GM21526 (cell line): ENCODE data around the gene NR1D2.
"Not testable (repeated sequence)": the region's sequence is repeated elsewhere in the genome, so short reads cannot be mapped to it uniquely, and the experiment has no call there.

ENCODE experiments used
- ATAC-seq: cut with Tn5 transposase; IDR thresholded peaks from one replicate; pipeline ENCODE4 v1.9.1; 2021; ENCODE audit warnings: moderate library complexity; ENCODE audit not compliant: unreplicated experiment, low FRiP score

The NR1D2 gene

DNA sequence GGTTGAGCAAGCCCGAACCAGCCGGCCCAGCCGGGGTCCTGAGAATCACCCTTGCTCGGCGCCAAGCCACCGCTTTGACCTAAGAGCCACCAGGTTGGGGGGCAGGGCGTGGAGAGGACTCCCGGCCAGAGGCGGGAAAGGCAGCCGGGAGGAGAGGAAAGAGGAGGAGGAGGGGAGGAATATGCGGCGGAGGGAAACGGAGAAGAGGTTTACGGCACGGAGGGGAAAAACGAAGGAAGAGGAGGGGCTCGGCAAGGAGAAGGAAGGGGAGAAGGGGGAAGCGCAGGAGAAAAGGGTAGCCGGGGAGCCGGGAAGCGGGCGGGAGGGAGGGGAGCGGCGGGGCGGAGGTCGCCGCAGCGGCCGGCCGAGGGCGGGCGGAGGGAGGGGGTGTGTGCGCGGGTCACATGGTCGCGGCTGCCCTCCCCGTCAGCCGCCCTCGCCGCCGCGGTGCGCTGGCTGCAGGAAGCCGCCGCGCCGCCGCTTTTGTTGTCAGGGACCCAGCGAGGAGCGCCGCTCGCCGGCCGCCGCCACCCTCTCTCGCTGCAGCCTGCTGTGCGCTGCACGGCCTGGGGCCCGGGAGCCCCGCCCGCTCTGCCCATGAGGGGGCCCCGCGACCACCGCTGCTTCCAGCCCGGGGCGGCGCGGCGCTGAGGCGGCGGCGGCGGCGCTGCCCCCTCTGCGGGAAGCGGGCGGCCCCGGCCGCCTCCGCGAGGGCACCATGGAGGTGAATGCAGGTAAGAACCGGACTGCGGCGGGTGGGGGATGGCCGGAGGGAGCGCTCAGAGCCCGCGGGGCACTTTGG is at the start of gene NR1D2:
NR1D2 (plus strand) TSS at position 426 of the 802 bp plus-strand sequence; CDS start at position 719, 293 bp downstream.
- peak; percentile 60 for ATAC-seq

DNA sequence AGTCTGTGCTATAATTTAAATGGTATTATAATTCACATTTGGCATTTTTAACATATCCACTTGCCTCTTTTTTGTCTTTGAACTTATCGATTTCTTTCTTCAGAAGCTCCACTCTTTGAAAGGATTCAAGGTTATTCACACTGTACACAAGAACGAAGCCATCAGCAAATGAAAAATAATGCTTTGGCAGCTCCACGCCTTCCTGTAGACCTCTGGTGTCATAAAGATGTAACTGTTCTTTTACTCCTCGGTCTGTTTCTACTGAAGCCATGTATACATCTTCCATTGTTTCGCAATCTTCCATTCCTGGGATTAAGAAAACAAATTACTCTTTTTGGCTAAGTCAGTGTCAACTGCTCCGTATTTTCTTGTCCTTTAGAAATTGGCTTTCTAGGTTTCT is 44.3 kb upstream of the NR1D2 start:
- no peak for ATAC-seq

DNA sequence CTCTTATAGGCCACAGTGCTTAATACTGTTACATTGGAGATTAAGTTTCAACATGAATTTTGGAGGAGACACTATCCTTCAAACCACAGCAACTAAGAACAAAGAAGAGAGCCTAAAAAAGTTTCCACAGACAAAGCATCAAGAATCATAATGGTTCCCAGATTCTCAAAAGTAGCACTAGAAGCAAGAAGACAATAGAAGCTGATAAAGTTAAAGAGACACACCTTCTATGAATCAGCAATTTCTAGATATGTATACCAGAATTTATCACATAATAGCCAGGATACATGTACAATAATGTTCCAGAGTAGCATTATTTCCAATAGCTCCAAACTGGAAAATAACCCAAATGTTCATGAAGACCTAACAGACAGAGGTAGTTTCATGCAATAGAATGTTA is 40.5 kb upstream of the NR1D2 start:
- no peak for ATAC-seq

DNA sequence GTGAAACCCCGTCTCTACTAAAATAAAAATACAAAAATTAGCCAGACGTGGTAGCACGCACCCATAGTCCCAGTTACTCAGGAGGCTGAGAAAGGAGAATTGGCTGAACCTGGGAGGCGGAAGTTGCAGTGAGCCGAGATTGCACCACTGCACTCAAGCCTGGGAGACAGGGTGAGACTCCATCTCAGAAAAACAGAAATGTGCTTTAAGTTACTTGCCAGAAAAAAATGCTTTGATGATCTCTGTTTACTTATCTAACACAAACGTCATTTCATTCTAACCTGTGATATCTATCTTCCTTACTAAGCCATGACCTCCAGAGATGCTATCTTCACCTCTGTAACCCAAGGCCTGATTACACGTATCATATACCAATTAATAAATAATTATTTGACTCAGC is 35.7 kb upstream of the NR1D2 start:
- ATAC-seq: no peak

DNA sequence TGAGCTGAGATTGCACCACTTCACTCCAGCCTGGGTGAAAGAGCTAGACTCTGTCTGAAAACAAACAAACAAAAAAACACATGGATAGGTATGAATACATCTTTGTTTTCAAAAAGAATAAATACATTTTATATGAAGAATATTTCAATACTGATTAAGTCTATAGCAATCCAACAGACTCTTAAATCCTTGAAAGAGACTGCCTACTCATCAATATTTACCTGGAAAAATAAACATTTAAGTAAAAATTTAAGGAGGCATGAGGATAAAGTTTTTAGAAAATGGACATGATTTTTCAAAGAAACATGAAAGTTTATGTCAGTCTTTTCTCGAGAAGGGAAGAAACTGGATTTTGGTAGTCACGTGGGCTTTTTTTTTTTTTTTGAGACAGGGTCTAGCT is 33.7 kb upstream of the NR1D2 start:
- no peak for ATAC-seq

DNA sequence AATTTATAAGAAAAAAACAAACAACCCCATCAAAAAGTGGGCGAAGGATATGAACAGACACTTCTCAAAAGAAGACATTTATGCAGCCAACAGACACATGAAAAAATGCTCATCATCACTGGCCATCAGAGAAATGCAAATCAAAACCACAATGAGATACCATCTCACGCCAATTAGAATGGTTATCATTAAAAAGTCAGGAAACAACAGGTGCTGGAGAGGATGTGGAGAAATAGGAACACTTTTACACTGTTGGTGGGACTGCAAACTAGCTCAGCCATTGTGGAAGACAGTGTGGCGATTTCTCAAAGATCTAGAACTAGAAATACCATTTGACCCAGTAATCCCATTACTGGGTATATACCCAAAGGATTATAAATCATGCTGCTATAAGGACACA is 32.8 kb upstream of the NR1D2 start:
- not testable (repeated sequence) for ATAC-seq

DNA sequence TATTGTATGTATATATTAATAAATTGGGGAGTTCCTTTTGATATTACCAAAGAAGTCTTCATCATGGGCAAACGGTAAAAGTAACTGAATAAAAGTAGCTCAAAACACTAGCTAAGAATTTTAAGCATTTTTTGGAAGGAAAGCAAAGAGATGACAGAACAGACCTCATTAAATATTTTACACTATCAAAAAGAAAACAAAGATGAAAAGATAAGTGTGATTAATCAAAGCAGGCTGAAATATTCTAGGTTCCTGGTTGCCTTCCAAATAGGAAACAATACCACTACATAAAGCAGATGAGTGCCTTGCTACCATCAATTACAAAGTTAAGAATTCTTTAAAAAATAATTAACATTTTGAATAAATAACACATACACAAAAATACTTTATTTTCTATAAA is 31.9 kb upstream of the NR1D2 start:
- ATAC-seq: no peak

DNA sequence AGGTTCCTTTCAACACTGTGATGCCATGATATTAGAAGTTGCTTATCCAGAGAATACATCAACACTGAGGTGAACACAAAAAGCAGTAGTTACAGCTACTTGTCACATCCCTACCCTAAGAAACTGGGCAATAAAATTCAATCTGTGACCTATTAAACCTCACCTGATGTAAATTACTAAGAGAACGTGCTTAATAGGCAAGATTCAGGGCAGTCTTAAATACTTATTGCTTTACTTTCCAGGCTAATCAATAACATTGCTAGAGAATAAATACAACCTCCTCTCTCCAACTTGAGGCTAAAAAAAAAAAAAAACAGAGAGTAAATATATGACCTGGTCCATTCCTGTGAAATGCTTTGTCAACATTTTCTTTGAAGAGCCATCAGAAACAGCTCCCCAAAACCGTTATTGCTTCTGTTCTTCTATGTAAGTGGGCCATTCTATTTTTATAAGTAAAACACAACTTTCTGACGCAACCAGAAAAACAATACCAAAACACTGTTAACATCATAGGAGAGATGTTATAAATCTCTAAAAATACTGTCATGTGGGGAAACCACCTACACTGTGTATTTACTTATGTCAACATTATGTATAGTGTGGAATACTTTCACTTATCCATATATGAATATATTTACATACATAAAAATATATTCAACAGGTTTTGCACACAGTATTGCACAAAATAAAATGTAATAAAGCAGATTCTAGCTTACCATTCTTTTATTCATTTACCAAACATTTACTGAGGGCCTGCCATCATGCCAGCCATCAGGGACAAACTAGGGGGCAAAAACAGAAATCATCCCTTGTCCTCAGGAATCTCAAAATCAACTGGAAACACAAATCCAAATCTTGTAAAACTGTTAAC is 31.0 kb upstream of the NR1D2 start:
- ATAC-seq: no peak

DNA sequence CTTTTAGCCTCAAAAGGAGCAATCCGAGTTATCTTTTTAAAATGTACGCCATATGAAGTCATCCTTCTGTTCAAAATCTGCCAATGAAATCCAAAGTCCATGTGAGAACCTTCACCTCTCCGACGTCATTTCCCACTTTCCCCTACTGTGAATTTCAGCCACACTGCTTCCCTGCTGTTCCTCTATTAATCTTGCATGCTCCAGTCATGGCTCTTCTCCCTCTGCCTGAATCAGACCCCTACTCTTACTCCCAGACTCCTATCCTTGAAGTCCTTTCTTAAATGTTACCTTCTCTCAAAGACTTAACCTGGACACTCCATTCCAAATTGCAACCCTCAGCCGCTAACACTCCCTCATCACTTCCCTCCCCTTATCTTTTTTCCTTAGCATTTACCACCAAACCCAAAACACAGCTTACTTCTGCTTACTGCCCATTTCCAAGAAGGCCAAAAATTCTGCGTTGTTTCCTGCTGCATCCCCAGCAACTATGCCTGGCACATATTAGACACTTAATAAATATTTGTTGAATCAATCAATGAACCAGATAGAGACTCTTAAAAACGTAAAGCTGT is 29.5 kb upstream of the NR1D2 start:
- no peak for ATAC-seq

DNA sequence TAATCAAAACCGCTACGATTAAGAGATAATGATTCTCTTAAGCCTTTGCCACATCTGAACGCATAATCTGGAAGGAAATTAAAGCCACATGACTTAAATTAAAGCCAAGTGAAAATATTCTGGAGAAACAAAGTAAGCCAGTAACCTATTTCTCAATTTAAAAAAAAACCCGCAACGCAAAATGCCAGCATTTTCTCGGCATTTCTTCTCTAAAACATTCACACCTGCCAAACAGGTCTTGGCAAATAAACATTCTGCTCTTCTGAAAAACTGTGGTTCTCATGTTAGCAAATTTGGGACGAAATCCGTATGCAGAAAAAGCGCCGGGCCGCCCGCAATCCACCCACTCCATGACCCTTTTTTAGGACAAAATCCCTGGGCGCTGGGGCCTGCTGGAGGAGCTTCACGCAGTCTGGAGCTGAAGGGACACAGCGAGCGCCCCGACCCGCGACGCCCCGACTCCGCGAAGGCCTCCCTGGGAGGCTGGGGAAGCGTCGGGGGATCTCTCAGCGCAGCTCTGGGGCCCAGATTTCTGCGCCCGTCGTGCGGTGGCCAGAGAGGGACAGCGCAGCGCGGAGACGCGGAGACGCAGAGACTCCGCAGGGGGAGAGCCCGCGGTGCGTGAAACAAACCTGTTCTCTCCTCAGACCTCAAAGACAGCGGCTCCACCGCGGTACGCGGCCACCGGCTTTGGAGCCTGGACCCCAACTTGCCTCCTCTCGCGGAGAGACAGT is 28.8 kb upstream of the NR1D2 start:
- peak; percentile 43 for ATAC-seq

DNA sequence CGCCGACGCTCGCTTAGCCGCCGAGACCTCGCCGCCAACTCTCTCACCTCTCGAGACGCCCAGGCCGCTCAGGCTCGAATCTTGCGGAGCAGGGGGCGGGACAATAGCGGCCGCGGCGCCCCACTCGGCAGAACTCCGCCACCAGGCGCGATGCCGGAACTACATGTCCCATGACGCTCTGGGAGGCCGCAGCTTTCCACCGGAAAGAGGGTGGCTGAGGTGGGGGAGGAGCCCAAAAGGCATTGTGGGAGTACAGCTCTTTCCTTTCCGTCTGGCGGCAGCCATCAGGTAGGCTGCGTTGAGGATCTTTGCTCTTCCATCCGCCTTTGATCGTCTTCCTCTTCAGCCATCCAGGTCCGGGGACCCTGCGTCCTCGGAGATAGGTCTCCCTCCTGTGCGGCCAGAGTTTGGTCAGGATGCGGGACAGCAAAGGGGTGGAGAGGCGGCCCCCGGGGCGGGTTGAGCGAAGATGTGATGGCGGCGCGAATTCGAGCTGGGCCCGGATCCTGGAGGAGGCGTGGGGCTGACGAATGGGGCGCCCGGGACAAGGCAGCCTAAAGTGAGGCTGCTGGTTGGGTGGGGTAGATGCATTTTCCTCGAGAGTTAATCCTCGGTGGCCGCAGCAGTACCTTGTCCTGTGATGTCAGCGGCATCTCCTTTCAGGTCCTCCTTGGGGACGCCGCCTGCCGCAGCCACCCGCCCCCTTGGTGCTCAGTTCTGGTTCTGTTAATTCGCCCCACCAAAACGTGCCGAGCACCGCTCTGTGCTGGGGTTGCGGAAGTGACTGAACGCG is 28.0 kb upstream of the NR1D2 start, which contains the start of the genes NKIRAS1 and RPL15:
NKIRAS1 (minus strand) TSS at position 105 of the 793 bp plus-strand sequence. CDS start 6,086 bp downstream, outside the sequence.
RPL15 (plus strand) TSS at position 247 of the 793 bp plus-strand sequence. CDS start 728 bp downstream, outside the sequence.
- peak; percentile 89 for ATAC-seq

DNA sequence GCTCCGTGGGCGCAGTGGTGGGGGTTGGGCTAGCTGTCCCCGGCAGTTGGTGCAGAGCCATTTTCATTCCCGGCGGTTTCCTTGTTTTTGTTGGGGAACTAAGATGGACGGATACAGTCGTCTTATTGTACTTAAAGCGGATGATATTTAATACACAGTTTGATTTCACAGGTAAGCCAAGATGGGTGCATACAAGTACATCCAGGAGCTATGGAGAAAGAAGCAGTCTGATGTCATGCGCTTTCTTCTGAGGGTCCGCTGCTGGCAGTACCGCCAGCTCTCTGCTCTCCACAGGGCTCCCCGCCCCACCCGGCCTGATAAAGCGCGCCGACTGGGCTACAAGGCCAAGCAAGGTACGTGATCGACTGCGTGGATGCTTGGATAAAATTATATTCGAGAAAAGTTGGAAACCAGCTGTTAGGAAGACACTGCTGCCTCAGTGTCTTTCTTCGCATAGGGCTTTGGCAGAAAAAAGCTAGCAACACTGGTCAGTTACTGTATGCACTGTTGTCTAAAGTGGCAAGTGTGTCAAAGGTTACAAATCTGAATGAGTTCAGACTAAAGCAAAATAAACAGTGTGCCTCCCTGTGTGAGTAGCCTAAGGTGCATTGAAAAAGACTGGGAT is 27.3 kb upstream of the NR1D2 start:
- not testable (repeated sequence) for ATAC-seq

DNA sequence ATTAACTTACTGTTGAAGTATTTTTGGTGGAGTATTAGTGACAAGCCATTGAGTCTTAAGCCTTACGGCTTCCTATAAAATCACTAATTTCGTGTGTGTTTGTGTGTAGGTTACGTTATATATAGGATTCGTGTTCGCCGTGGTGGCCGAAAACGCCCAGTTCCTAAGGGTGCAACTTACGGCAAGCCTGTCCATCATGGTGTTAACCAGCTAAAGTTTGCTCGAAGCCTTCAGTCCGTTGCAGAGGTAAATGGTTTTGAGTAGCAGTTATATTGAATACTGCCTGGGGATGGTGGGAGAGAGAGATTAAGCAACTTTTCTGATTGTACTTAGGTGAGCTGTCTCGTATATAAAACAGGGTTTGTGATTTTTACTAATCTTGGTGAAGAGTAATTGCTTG is 26.8 kb upstream of the NR1D2 start:
- ATAC-seq: not testable (repeated sequence)

DNA sequence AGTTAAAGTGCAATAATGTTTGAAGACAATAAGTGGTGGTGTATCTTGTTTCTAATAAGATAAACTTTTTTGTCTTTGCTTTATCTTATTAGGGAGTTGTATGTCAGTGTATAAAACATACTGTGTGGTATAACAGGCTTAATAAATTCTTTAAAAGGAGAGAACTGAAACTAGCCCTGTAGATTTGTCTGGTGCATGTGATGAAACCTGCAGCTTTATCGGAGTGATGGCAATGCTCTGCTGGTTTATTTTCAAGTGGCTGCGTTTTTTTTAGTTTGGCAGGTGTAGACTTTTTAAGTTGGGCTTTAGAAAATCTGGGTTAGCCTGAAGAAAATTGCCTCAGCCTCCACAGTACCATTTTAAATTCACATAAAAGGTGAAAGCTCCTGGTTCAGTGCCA is 25.5 kb upstream of the NR1D2 start:
- no peak for ATAC-seq

DNA sequence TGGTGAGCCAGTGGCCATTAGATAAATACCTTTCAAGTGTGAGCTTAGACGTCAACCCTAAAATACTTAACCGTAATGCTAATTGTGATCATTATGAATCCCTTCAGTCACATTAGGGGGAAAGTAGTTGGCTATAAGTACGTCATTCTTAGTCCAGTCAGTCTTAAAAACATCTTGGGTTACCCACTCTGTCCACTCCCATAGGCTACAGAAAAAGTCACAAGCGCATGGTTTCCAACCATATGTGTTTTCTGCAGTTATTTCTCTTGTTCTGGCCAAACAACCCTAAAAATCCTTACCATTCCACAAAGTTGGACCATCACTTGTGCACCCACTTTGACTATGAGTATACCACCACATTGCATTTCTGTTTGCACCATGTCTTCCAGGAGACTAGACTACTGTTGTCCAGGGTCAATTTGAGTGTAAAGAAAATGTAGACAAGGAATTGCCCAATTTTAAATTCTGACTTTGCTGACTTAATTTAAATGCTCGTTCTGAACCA is 24.9 kb upstream of the NR1D2 start:
- no peak for ATAC-seq

DNA sequence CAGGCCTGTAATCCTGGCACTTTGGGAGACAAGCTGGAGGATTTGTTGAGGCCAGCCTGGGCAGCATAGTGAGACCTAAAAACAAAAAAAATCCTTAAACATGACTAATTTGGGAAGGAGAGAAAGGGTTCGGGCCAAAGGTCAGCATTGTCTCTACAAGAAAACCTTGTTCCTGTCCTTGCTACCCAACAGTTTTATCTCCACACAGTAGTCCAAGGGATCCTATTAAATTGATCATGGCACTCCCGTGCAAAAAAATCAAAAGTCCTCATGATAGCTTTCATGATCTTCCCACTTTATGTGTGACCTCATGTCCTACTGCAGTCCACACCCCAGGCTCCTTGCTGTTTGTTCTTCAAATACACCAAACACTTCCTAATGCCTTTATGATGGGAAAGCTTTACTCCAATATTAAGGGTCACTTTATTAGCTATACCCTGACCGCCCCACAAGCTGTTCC is 24.0 kb upstream of the NR1D2 start:
- no peak for ATAC-seq

DNA sequence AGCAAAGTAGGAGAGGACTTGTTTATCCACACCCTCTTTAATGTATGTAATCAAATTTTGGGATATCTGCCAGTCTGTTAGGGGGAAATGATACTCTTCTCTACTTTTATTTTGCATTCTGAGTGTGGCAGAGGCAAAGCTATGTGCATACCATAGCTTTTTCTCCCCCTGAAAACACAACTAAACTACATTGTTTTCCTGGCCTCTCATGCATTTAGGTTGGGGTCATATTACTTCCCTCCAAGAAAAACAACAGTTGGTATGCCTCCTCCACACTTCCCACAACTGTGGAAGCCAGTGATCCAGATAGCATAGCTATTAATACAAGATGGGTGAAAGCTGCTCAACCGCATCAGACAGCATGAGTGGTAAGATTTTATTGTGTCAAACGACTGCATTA is 21.3 kb upstream of the NR1D2 start:
- ATAC-seq: no peak

DNA sequence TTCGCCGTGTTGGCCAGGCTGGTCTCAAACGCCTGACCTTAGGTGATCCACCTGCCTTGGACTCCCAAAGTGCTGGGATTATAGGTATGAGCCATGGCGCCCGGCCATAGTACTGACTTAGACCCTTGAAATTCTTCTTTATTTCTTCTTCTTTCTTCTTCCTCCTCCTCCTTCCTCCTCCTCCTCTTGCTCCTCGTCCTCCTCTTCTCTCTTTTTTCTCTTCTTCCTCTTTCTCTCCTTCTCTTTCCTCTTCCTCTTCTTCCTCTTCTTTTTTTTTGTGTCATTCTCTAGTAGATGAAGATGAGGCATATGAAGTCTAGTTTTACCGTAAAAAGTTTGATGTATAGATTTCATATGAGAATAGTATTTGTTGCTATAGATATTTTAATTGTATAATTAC is 18.8 kb upstream of the NR1D2 start:
- ATAC-seq: no peak

DNA sequence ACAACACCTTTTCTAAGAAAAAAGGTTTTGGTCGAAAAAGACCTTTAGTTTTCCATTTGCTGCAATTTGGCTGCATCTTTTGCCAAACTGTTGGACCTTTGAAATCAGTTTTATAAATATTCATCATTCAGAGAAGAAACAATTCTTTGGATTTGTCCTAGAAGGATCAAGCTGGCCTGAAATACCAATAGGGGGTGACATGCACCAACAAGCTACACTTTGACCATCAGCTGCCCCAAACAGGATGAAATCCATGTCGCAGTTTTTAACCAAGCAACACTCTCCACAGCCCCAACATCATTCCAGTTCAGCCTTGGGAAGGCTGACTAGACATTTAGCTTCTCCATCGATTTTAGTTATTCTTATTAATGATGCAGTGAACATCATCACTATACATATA is 18.4 kb upstream of the NR1D2 start:
- no peak for ATAC-seq
